HG03558 (cell line): ENCODE measurements around the gene RNU4-1.
"Not testable (repeated sequence)": the region's sequence is repeated elsewhere in the genome, so short reads cannot be mapped to it uniquely, and the experiment has no call there.

ENCODE experiments used
- ATAC-seq: cut with Tn5 transposase; IDR thresholded peaks from one replicate; pipeline ENCODE4 v1.9.1; 2021; ENCODE audit warnings: moderate number of reproducible peaks; ENCODE audit not compliant: unreplicated experiment; ENCODE audit errors: extremely low read depth

The RNU4-1 gene

DNA sequence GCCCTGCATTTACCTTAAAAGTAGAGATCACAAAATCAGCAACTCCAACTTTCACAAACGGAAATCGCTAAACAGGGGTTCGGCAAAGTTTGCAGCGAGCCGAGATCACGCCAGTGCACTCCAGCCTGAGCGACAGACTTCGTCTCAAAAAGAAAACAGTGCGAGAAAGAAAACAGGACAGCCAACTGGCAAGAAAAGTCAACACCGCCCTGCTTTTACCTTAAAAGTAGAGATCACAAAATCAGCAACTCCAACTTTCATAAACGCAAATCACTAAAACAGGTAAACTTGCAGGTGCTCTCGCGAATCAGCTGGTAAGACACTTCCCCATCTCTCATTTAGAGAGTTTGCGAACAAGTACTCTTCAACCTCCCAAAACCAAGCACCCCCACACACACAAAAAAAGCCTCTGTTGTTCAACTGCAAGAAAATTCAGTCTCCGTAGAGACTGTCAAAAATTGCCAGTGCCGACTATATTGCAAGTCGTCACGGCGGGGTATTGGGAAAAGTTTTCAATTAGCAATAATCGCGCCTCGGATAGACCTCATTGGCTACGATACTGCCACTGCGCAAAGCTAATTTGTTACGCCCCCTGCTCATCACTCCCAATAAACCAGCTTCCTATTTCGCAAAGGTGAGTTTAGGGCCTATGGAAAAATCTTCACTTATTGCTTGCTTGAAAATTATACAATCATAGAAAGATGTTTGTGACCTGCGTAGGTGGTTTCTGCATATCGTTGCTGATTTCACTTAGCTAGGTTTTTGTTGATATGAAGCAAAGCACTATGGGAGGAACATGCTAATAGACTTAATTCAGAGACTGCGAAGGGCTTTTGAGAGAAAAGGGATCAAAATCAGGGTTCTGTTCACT lies at the start of gene RNU4-1:
TSS of gene RNU4-1 (minus strand) at position 577 of the 871 bp plus-strand sequence.
- peak; percentile 25 for ATAC-seq

DNA sequence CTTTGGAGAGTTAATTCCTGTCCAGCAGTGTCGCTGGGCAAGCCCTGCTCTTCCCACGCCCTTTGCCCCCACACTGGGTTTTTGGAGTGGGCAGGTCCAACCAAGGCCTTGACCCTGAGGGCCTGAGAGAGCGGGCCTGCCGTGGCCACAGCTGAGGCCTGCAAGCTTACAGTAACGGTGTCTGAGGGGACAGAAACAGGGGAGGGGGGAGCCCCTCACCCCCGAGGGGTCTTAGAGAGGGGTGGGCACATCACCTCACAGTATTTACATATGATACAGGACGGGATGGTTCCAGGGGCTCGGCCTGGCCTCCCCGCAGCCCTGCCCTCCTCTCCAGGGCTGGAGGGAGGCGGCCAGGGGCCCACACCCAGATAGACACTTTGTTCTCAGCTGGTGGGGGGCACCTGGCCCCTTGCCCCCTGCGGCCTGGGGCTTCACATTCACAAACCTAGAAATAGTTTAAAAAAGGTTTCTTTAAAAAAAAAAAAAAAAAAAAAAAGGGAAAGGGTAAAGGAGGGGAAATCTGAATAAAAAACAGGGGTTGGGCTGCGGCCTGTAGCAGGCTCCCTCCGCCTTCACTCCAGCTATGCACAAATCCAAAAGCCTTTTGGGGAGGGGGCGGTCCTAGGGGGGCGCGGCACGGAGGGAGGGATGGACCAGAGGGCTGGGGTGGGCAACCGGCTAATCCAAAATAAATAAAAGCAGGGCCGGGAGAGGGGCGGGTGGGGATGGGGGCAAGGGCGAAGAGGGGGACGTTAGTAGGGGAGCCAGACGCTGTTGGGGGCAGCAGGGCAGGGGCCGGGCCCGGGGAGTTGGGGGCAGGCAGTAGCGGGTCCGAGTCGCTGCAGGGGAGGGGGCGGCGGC lies 49.4 kb upstream of the RNU4-1 start:
- ATAC-seq, result no peak

DNA sequence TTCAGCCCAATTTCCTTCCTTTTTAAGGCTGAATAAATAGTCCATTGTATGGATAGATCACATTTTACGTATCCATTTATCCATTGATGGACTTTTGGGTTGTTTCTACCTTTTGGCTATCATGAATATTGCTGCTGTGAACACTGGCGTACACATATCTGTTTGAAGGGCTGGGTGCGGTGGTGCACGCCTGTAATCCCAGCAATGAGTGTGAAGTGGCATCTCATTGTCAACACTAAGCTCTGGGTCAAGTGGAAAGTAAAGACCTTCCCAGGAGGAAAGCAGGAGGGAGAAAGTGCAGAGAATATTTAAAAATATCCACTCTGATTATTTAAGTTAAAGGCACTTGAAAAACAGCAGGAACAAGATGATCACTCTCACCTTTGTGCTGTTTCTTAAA lies 46.2 kb upstream of the RNU4-1 start:
- ATAC-seq, result no peak

DNA sequence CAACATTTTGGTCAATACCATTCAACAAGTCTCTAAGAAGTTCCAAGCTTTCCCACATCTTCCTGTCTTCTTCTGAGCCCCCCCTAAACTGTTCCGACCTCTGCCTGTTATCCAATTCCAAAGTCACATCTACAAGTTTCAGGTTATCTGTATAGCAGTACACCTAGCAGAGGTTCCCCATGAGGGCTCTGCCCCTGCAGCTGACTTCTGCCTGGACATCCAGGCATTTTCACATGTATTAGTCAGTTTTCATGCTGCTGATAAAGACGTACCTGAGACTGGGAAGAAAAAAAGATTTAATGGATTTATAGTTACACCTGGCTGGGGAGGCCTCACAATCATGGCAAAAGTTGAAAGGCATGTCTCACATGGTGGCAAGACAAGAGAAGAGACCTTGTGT lies 44.7 kb upstream of the RNU4-1 start:
- no peak for ATAC-seq

DNA sequence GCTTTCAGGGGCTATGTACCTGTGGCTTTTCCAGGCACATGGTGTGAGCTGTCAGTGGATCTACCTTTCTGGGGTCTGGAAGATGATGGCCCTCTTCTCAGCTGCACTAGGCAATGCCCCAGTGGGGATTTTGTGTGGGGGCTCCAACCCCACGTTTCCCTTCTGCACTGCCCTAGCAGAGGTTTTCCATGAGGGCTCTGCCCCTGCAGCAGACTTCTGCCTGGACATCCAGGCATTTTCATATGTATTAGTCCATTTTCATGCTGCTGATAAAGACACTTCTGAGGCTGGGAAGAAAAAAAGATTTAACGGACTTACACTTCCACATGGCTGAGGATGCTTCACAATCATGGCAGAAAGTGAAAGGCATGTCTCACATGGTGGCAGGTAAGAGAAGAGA lies 43.4 kb upstream of the RNU4-1 start:
- not testable (repeated sequence) for ATAC-seq

DNA sequence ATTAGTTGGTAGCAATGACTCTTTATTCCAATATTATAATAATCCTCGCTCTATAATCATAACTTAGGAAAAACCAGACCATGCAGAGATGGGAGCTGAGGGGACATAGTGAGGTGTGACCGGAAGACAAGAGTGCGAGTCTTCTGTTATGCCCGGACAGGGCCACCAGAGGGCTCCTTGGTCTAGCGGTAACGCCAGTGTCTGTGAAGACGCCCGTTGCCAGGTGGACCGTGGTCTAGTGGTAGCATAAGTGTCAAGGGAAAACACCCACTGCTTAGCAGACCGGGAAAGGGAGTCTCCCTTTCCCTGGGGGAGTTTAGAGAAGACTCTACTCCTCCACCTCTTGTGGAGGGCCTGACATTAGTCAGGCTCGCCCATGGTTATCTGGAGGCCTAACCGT lies 42.4 kb upstream of the RNU4-1 start:
- ATAC-seq, result not testable (repeated sequence)

DNA sequence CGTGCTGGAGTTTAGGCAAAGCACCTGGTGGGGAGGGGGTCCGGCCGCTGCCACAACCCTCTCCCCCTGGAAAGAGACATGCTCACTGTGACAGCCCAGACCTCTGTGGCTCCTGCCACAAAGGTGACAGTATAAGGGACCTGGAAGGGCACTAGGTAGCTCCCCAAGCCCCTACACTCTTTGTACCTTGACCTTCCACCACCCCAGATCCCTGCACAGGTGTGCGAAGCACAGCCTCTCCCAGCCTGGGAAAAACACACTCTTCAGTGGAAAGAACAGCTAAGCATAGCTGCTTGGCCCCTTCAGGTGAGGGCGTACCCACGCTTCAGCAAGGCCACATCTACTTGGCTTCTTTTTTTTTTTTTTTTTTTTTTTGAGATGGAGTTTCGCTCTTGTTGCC lies 39.5 kb upstream of the RNU4-1 start:
- ATAC-seq, result no peak

DNA sequence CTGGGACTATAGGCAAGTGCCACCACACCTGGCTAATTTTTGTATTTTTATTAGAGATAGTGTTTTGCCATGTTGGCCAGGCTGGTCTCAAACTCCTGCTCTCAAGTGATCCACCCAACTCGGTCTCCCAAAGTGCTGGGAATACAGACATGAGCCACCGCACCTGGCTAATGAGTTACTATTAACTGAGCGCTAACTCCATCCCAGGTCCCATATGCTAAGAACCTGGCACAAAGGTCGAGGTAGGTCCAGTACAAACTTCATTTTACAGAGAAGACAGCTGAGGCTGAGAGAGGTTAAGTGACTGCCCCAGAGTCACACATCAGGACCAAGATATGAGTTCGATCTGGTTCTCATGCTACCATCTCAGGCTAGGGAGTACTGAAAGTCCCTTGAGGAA lies 39.0 kb upstream of the RNU4-1 start:
- no peak for ATAC-seq

DNA sequence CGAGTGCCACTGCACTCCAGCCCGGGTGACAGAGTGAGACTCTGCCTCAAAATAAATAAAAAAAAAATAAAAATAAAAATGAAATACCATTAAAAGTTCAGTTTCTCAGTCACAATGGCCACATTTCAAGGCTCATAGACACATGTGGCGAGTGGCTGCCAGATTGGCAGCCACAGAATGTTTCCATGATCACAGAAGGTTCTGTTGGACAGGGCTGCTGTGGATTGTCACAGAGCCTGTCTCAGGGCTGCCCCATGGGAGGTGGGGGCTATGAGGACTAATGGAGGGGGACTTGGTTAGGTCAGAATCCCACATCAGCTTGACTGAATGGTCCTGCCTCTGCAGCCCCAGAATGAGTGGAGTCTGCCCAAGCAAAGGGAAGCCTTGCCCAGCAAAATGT lies 38.4 kb upstream of the RNU4-1 start:
- no peak for ATAC-seq

DNA sequence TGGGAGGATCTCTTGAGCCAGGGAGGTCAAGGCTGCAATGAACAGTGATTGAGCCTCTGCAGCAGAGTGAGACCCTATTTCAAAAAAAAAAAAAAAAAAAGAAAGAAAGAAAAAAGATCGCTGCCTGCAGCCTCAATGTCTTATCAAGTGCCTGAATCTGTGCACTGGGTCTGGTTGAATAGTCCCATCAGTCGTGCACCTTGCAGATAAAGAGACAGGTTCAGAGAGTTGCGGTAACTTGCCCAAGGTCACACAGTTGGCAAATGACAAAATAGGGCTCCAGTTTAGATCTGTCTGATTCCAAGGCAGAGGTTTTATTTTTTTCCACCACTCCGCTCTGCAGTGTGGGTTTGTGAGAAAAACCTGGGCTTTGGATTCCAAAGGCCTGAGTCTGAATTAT lies 35.2 kb upstream of the RNU4-1 start:
- no peak for ATAC-seq

DNA sequence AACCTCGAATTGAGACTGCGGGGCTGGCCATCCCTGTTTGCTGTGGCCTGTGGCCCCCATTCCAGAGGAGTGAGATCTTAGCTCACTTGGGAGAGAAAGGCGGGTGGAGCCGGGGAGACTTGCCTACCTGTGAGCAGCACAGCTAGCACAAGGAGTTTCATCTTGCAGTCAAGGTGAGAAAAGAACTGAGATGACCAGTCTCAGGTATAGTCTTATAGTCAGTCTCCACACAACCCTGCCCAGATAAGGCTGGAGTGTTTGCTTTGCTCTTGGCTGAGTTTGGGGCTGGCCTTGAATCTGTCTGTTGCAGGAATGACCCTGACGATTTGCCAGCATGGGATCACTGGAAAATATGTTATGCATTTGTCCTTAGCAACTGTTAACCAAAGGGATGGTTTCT lies 34.6 kb upstream of the RNU4-1 start, which contains the start of gene PLA2G1B:
TSS of gene PLA2G1B (minus strand) at position 187 of the 400 bp plus-strand sequence. CDS start at position 161, 26 bp downstream.
- ATAC-seq, result no peak

DNA sequence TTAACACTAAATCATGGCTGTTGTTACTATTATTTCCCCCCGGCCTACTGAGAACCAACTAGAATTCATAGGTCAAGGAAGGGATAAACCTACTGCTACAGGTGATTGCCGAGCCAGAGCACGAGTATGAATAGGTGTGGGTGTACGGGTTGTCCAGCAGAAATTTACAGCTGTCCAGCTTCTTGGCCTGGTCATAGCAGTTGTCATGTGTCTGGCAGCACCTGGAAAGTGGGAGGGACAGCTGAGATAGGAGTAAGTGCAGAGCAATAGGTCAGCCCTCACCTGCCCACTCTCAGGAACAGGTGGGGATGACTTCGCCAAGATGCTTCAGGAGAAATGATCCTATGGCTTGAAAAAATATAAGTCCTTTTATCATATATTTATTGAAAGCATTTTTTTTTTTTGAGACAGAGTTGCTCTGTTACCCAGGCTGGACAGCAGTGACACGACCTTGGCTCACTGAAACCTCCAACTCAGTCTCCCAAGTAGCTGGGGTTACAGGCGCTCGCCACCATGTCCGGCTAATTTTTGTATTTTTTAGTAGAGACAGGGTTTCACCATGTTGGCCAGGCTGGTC lies 31.9 kb upstream of the RNU4-1 start:
- no peak for ATAC-seq

DNA sequence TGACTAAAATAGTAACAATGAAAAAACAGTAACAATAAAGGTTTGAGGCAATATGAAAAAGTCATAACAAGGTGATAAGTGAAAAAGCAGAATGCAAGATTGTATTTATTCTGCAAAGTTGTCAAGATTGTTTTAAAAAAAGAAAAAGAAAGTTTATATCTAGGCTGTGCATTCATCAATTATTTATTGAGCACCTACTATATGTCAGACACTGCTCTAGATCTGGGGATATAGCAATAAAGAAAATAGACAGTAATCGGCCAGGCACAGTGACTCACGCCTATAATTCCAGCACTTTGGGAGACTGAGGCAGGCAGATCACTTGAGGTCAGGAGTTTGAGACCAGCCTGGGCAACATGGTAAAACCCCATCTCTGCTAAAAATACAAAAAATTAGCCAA lies 30.7 kb upstream of the RNU4-1 start:
- ATAC-seq, result no peak

DNA sequence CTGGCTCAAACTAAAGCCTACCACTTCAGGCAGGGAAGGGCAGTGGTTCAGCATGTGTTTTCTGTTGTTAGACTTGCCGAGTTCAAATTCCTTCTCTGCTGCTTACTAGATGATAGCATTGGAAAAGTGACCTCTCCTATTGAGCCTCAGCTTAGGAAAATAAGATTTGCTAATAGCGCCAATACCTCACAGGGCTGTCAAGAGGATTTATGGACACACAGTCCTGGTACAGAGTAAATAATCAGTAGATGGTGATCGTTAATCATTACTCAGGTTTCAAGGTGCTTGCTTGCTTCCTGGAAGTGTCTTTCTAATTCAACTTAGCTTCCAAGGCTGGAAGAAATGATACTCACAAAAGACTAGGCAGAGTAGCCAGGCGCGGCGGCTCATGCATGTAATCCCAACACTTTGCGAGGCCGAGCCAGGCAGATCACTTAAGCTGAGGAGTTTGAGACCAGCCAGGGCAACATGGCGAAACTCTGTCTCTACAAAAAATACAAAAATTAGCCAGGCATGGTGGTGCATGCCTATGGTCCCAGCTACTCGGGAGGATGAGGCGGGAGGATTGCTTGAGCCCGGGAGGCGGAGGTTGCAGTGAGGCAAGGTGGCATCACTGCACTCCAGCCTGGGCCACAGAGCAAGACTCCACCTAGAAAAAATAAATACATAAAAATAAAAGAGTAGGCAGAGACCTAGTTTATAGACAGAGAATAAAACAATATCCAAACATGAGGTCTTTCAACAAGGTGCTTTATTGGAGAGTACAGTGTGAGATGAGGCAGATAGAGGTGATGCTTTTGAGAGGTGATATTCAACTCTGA lies 28.6 kb upstream of the RNU4-1 start:
- no peak for ATAC-seq

DNA sequence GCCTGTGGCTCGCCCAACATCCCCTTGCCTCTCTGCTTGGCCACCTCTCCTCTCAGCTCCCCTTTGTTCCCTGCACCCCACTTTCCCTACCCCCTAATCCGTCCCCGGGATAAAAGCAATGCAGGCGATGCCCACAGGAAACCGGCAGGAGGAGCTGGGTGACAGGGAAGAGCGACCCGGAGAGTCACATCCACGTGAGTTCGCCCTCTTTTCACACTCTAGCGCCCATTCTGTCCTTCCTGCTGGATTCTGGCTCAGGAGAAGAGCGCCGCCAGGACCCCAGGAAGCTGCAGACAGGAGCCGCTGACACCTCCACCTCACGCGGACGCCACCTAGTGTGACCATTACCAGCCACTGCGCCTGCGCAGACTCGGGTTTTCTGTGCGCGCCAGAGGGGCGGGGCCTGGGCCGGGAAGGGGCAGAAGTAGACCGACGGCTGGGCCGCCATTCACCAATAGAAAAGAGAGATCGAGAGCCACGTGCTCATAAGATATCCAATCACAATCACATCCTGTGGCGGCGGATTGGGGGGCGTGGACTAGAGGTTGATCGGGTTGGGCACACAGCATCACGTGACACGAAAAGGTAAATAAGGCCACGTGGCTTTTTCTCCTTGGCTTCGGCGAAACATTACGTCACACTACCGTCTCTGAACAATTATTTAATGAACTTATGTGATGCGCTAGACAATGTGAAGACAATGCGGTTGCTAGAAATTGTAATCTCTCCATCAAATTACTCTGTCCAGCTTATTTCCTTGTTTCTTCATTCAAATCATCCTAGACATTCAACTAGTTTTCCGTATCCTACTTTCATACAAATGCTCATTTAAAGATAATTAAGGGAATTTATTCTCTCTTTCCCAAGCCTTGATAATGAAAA lies 24.4 kb upstream of the RNU4-1 start:
- peak; percentile 93 for ATAC-seq

DNA sequence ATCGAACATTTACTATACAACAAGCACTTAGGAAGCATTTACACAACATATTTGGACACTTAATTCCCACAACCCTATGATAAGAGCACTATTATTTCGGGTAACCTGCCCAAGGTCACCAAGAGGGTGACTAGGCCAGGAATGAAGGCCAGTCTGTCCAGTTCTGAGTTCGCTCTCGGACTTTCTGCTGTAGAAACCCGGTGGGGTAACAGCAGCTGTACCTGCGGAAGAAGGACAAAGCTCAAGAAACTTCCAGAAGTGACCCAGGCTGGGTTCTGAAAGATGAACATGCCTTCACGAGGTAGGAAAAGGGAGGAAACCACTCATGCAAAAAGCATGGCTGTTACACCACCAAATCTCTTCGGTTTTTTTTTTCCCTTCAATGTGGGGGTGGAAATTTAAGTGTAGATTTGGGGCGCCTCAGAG lies 23.8 kb upstream of the RNU4-1 start:
- ATAC-seq, result no peak

DNA sequence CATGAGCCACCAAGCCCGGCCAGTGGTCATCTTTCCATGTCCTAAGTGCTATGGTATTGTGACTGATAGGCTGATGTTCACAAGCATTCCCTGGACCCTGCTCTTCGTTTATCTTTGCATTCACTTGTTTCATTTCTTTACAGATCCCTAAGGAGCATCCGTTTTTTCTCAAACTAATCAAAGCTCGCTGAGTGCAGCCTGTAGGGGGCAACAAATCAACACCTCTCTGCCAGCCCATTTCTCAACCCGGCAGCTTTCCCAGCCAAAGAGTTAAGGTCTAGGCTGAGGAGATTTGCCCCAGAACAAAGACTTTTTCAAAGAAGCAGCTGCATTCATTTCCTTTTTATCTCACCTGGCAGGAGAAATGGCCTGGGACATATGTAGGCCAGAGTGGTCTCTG lies 21.2 kb upstream of the RNU4-1 start:
- ATAC-seq, result no peak

DNA sequence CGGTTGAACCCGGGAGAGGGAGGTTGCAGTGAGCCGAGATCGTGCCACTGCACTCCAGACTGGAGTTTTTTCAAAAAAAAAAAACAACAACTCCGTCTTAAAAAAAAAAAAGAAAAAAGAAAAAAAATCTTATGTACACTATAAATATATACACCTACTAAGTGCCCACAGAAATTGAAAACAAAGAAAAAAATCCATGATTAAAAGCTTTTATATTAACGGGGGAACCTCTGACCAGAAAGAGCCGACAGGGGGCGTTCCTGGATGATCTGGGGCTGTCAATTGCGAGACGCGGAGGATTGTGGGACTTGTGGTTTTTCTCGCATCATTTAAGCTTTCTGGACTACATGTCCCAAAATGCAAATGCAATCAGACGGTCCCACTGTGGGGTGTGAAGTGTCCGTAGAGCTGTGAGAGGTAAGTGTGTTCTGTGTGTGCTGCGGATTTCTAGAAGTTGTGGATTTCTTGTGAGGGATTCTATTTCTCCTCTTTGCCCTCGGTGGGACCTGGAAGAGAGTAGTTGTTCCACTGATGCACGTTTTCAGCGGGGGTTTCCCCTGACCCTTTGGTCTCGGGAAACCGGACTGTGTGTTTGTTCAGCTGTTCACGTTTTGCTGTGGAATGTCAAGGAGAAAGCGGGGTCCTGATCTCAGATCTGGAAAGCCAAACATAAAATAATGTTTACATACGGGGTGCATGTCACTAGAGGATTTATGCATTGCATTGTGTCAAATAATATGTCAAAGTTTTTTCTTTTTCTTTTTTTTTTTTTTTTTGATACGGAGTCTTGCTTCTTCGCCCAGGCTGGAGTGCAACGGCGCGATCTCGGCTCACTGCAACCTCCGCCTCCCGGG lies 9.2 kb upstream of the RNU4-1 start, which contains the start of gene SIRT4:
TSS of gene SIRT4 (plus strand) at position 360 of the 854 bp plus-strand sequence. CDS start 1,241 bp downstream, outside the sequence.
- ATAC-seq, result peak; percentile 78
